ENCODE results near the gene AGRP. TPM values are rescaled to one million over a fixed set of nuclear protein-coding genes. Genes with fewer than 3 reads are reported as not detected.

AGRP gene
- total and polyA plus RNA-seq, 5 experiments from 2014 or later: not detected

DNA sequence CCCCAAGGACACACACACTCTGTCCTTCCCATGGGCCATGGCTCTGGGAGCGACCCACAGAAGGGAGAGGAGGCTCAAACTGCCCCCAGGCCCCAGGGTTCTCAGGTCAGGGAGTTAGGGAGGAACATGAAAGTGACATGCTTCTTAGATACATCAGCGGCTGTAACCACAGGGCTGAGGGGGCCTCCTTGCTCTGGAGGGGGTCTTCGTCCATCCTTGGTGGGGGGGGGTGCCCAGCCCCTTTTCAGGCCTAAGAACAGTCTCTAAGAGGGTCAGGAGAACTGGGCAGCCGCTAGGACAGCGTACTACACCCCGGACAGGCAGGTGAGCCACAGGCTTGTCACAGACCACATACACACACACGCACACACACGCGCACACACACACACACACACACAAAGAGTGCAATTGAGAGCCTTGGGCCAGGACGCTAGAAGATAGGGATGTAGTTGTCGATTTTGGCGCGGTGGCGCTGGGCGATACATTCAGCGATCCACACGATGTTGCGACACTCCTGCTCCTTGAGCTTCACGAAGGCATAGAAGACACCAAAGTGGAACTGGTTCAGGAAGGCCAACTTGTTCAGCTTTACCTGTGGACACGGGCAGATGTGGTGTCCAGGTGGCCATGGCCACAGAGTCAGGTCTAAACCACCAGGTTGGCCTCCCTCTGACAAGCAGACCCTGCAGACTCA is 45.1 kb downstream of the AGRP start:
- Mint-ChIP-seq H3K27ac (peak overlapping the region in 1 of 10 donors; percentile 65), H3K4me3 (no peak overlapping the region), H3K36me3 (peaks cover 0 to 36% (median 2%) of the 10 kb centered on the region in 3 donors), H3K27me3 (no peaks in the 10 kb centered on the region), H3K4me1 (peaks cover 0 to 3% (median 0%) of the 10 kb centered on the region in 4 donors), H3K9me3 (no peaks in the 10 kb centered on the region)
- ATAC-seq (no peak), DNase-seq (no peak)
- POLR2A ChIA-PET: no interaction called here

DNA sequence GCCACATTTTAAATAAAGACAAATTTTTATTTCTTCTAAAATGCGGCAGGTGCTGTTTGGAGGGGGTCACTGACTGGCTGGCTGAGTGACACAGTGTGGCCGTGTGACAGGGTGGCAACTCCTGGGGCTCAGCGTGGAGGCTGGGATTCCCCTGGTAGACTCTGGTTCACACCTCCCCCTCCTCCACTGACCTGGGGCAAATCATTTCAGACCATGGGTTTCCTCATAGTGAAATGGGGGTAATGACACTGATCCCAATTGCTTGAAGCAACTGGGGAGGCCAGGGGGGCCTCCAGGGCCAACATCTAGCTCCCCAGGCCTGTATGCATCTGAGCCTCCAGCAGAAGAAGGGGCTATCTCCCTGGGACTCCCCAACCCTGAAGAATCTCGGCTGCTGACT is 45.8 kb downstream of the AGRP start:
- peaks cover under 1 to 4% (median 2%) of the 10 kb centered on the region in 4 donors for H3K4me1 Mint-ChIP-seq
- POLR2A ChIA-PET: no interaction called here
- DNase-seq: no peak
- H3K27ac Mint-ChIP-seq: peak overlapping the region in 2 of 10 donors; percentile 56 to 65
- H3K27me3 Mint-ChIP-seq: peaks cover 0 to under 1% (median under 1%) of the 10 kb centered on the region in 5 donors
- no peak for ATAC-seq
- no peaks in the 10 kb centered on the region for H3K9me3 Mint-ChIP-seq
- H3K36me3 Mint-ChIP-seq: peaks cover 0 to 35% (median 2%) of the 10 kb centered on the region in 3 donors
- H3K4me3 Mint-ChIP-seq: no peak overlapping the region

- Mint-ChIP-seq H3K4me1 (peaks cover 4 to 8% (median 6%) of the 10 kb centered on the region in 4 donors), H3K4me3 (no peak overlapping the region), H3K27ac (peak overlapping the region in 1 of 10 donors; percentile 38), H3K36me3 (peaks cover 0 to 32% (median 2%) of the 10 kb centered on the region in 3 donors), H3K27me3 (peaks cover 0 to 4% (median 3%) of the 10 kb centered on the region in 5 donors), H3K9me3 (no peaks in the 10 kb centered on the region)
- no peak for DNase-seq
- POLR2A ChIA-PET: no interaction called here
- ATAC-seq: no peak
Observed at GRCh38 chr16:67436640-67437193, 46.6 kb downstream of the AGRP start.

GRCh38 chr16:67435758-67436164 is 47.6 kb downstream of the AGRP start:
- ATAC-seq: no peak
- Mint-ChIP-seq H3K4me3 (no peak overlapping the region), H3K27ac (no peak overlapping the region), H3K4me1 (peaks cover 4 to 10% (median 7%) of the 10 kb centered on the region in 4 donors), H3K36me3 (peaks cover 0 to 26% (median 2%) of the 10 kb centered on the region in 3 donors), H3K27me3 (peaks cover 0 to 6% (median 3%) of the 10 kb centered on the region in 5 donors), H3K9me3 (no peaks in the 10 kb centered on the region)
- no peak for DNase-seq
- POLR2A ChIA-PET: no interaction called here

- no peaks in the 10 kb centered on the region for H3K9me3 Mint-ChIP-seq
- H3K27me3 Mint-ChIP-seq: peaks cover 6 to 26% (median 21%) of the 10 kb centered on the region in 5 donors
- no peak for DNase-seq
- POLR2A ChIA-PET: interaction anchor here (0.5 kb wide), 1 partner anchor 881 kb away, joined by 3 read pairs; the partner anchor contains the start of gene CKLF
- ATAC-seq: no peak
- H3K4me1 Mint-ChIP-seq: peaks cover 7 to 16% (median 12%) of the 10 kb centered on the region in 4 donors
- H3K36me3 Mint-ChIP-seq: peaks cover 0 to 8% (median 0%) of the 10 kb centered on the region in 3 donors
- peak overlapping the region in 1 of 10 donors; percentile 75 for H3K27ac Mint-ChIP-seq
- H3K4me3 Mint-ChIP-seq: no peak overlapping the region
Observed at GRCh38 chr16:67433131-67433719, 50.1 kb downstream of the AGRP start.

Other genes starting within 250 kb of the AGRP start
- gene FHOD1, start 236.1 kb downstream of the AGRP start, total RNA-seq: 10 to 100 TPM; 34.5 to 47.3 TPM
- 1 to 10 TPM; 1.6 to 3.0 (median 2.3) TPM for gene FHOD1, start 236.1 kb downstream of the AGRP start, polyA plus RNA-seq
- gene SLC9A5, start 234.6 kb downstream of the AGRP start, total RNA-seq: 1 to 10 TPM; 1.6 to 2.7 TPM
- under 1 TPM; 0.04 to 0.20 (median 0.19) TPM for gene SLC9A5, start 234.6 kb downstream of the AGRP start, polyA plus RNA-seq
- 10 to 100 TPM; 39.1 to 41.0 TPM for gene PLEKHG4, start 204.0 kb downstream of the AGRP start, total RNA-seq
- 10 to 100 TPM in 1 of 3 donors, 1 to 10 TPM in 2; 7.9 to 11.7 (median 8.3) TPM for gene PLEKHG4, start 204.0 kb downstream of the AGRP start, polyA plus RNA-seq
- not detected for gene KCTD19, start 156.8 kb downstream of the AGRP start, total RNA-seq
- under 1 TPM in 1 of 3 donors, not detected in 2; 0.03 TPM for gene KCTD19, start 156.8 kb downstream of the AGRP start, polyA plus RNA-seq
- gene LRRC36, start 156.7 kb downstream of the AGRP start, total RNA-seq: under 1 TPM in 1 of 2 experiments, not detected in 1; 0.49 TPM
- not detected for gene LRRC36, start 156.7 kb downstream of the AGRP start, polyA plus RNA-seq
- not detected for gene TPPP3, start 90.0 kb downstream of the AGRP start, total RNA-seq
- gene TPPP3, start 90.0 kb downstream of the AGRP start, polyA plus RNA-seq: not detected
- under 1 TPM in 1 of 2 experiments, not detected in 1; 0.52 TPM for gene ZDHHC1, start 67.1 kb downstream of the AGRP start, total RNA-seq
- under 1 TPM; 0.18 to 0.28 (median 0.27) TPM for gene ZDHHC1, start 67.1 kb downstream of the AGRP start, polyA plus RNA-seq
- gene HSD11B2, start 52.4 kb downstream of the AGRP start, total RNA-seq: not detected
- not detected for gene HSD11B2, start 52.4 kb downstream of the AGRP start, polyA plus RNA-seq
- 10 to 100 TPM; 33.3 to 35.1 TPM for gene ATP6V0D1, start 2.4 kb downstream of the AGRP start, total RNA-seq
- 10 to 100 TPM; 74.7 to 89.6 (median 77.5) TPM for gene ATP6V0D1, start 2.4 kb downstream of the AGRP start, polyA plus RNA-seq
- 10 to 100 TPM; 50.1 to 57.2 TPM for gene RIPOR1, start 45.3 kb upstream of the AGRP start, total RNA-seq
- 1 to 10 TPM; 1.5 to 3.0 (median 2.3) TPM for gene RIPOR1, start 45.3 kb upstream of the AGRP start, polyA plus RNA-seq
- 10 to 100 TPM; 67.5 to 67.6 TPM for gene CTCF, start 79.0 kb upstream of the AGRP start, total RNA-seq
- gene CTCF, start 79.0 kb upstream of the AGRP start, polyA plus RNA-seq: 10 to 100 TPM; 37.1 to 61.1 (median 51.9) TPM
- 100 to 1,000 TPM; 184 to 189 TPM for gene CARMIL2, start 161.6 kb upstream of the AGRP start, total RNA-seq
- 10 to 100 TPM; 12.8 to 28.7 (median 13.3) TPM for gene CARMIL2, start 161.6 kb upstream of the AGRP start, polyA plus RNA-seq
- 10 to 100 TPM; 41.8 to 46.6 TPM for gene ACD, start 176.7 kb upstream of the AGRP start, total RNA-seq
- gene ACD, start 176.7 kb upstream of the AGRP start, polyA plus RNA-seq: 10 to 100 TPM; 24.6 to 38.1 (median 28.2) TPM
- 1 to 10 TPM; 4.3 to 6.0 TPM for gene PARD6A, start 177.4 kb upstream of the AGRP start, total RNA-seq
- gene PARD6A, start 177.4 kb upstream of the AGRP start, polyA plus RNA-seq: 10 to 100 TPM; 10.6 to 13.3 (median 11.2) TPM
- 1 to 10 TPM; 7.5 to 8.4 TPM for gene ENKD1, start 183.2 kb upstream of the AGRP start, total RNA-seq
- gene ENKD1, start 183.2 kb upstream of the AGRP start, polyA plus RNA-seq: 1 to 10 TPM; 1.5 to 2.8 (median 1.6) TPM
- gene C16orf86, start 183.3 kb upstream of the AGRP start, total RNA-seq: 1 to 10 TPM; 4.7 to 6.1 TPM
- gene C16orf86, start 183.3 kb upstream of the AGRP start, polyA plus RNA-seq: 1 to 10 TPM; 4.3 to 5.1 (median 4.3) TPM
- 10 to 100 TPM; 12.7 to 13.0 TPM for gene GFOD2, start 235.8 kb upstream of the AGRP start, total RNA-seq
- gene GFOD2, start 235.8 kb upstream of the AGRP start, polyA plus RNA-seq: 10 to 100 TPM in 1 of 3 donors, 1 to 10 TPM in 2; 6.0 to 10.9 (median 6.5) TPM